HEK293 (cell line): ENCODE results near the gene HHAT.

Experiments used
- CTCF ChIA-PET: fragments of 350-600 bp; formaldehyde crosslinking; extraction: SDS; loops from one replicate; lab custom pipeline; 2021; ENCODE audit warnings: antibody characterized with exemption; lab: Yijun Ruan, JAX
- POLR2A ChIA-PET: fragments of 300-600 bp; formaldehyde crosslinking; extraction: SDS; loops from one replicate; lab custom pipeline; 2020; ENCODE audit warnings: antibody characterized with exemption, inconsistent platforms; lab: Yijun Ruan, JAX
- H3K27ac ChIP-seq: fragments of 200-500 bp; sonication (Bioruptor generic); 2 replicates; pipeline ENCODE4 v1.5.1; 2014; ENCODE audit warnings: low read depth, low read length, control low read depth, inconsistent platforms; ENCODE audit errors: extremely low read depth
- H3K36me3 ChIP-seq, 2 experiments: fragments of 200-500 bp in 1 of 2; sonication (Bioruptor generic) in 1 of 2; 1 replicate in 1 of 2; 2 replicates in 1 of 2; pipeline ENCODE4 v1.5.1; 2014 to 2017; ENCODE audit warnings: inconsistent platforms in 2 of 2, low read length in 2 of 2; ENCODE audit not compliant: control insufficient read depth in 2 of 2, insufficient read depth in 1 of 2
- H3K4me1 ChIP-seq: fragments of 200-500 bp; sonication (Bioruptor generic); 2 replicates; pipeline ENCODE4 v1.5.1; 2014; ENCODE audit warnings: mild to moderate bottlenecking, low read length, inconsistent platforms; ENCODE audit not compliant: control insufficient read depth, insufficient read depth
- H3K4me3 ChIP-seq: 2 replicates; pipeline ENCODE4 v1.5.1; 2011; ENCODE audit warnings: low read depth, mild to moderate bottlenecking, control low read depth, low read length, moderate library complexity
- H3K9me3 ChIP-seq: fragments of 200-500 bp; sonication (Bioruptor generic); 2 replicates; pipeline ENCODE4 v1.5.1; 2014; ENCODE audit warnings: low read depth, low read length, inconsistent platforms; ENCODE audit not compliant: control insufficient read depth, insufficient read depth
- EGR2 ChIP-seq: fragments of 450-650 bp; formaldehyde crosslinking; IDR thresholded peaks from 2 replicates; pipeline ENCODE4 v1.5.1; 2016; ENCODE audit warnings: low read depth, missing biosample characterization, missing genetic modification characterization
- GLIS1 ChIP-seq: fragments of 450-650 bp; formaldehyde crosslinking; IDR thresholded peaks from 2 replicates; pipeline ENCODE4 v1.5.1; 2016; ENCODE audit warnings: missing biosample characterization, missing genetic modification characterization
- PRDM1 ChIP-seq: fragments of 450-650 bp; formaldehyde crosslinking; IDR thresholded peaks from 2 replicates; pipeline ENCODE4; 2016; ENCODE audit warnings: missing biosample characterization, missing genetic modification characterization
- YY1 ChIP-seq: fragments of 450-650 bp; formaldehyde crosslinking; IDR thresholded peaks from 2 replicates; pipeline ENCODE4 v1.5.1; 2018; ENCODE audit warnings: missing biosample characterization, missing genetic modification characterization
- ZBTB1 ChIP-seq: fragments of 450-650 bp; formaldehyde crosslinking; IDR thresholded peaks from 2 replicates; pipeline ENCODE4 v1.5.1; 2016; ENCODE audit warnings: missing biosample characterization, missing genetic modification characterization
- ZBTB17 ChIP-seq: fragments of 450-650 bp; formaldehyde crosslinking; IDR thresholded peaks from 2 replicates; pipeline ENCODE4 v1.5.1; 2016; ENCODE audit warnings: missing biosample characterization, missing genetic modification characterization
- ZFHX2 ChIP-seq: fragments of 450-650 bp; formaldehyde crosslinking; conservative IDR thresholded peaks from 2 replicates; pipeline ENCODE4 v1.5.1; 2016; ENCODE audit warnings: missing biosample characterization, missing genetic modification characterization
- ZNF140 ChIP-seq: fragments of 450-650 bp; formaldehyde crosslinking; IDR thresholded peaks from 2 replicates; pipeline ENCODE4 v1.5.1; 2016; ENCODE audit warnings: missing biosample characterization, missing genetic modification characterization
- ZNF311 ChIP-seq: fragments of 450-650 bp; formaldehyde crosslinking; IDR thresholded peaks from 2 replicates; pipeline ENCODE4 v1.5.1; 2017; ENCODE audit warnings: missing biosample characterization, missing genetic modification characterization, borderline replicate concordance
- ZNF433 ChIP-seq: fragments of 450-650 bp; formaldehyde crosslinking; IDR thresholded peaks from 2 replicates; pipeline ENCODE4 v1.5.1; 2016; ENCODE audit warnings: missing biosample characterization, missing genetic modification characterization, low read depth
- ZNF48 ChIP-seq: fragments of 450-650 bp; formaldehyde crosslinking; IDR thresholded peaks from 2 replicates; pipeline ENCODE4 v1.5.1; 2016; ENCODE audit warnings: missing biosample characterization, missing genetic modification characterization
- ZNF501 ChIP-seq: fragments of 450-650 bp; formaldehyde crosslinking; IDR thresholded peaks from 2 replicates; pipeline ENCODE4 v1.5.1; 2016; ENCODE audit warnings: missing biosample characterization, missing genetic modification characterization
- ZNF530 ChIP-seq: fragments of 450-650 bp; formaldehyde crosslinking; IDR thresholded peaks from 2 replicates; pipeline ENCODE4 v1.5.1; 2016; ENCODE audit warnings: low read depth, missing biosample characterization, missing genetic modification characterization
- ZNF585B ChIP-seq: fragments of 450-650 bp; formaldehyde crosslinking; IDR thresholded peaks from 2 replicates; pipeline ENCODE4 v1.5.1; 2016; ENCODE audit warnings: missing biosample characterization, missing genetic modification characterization
- ZNF596 ChIP-seq: fragments of 450-650 bp; IDR thresholded peaks from 2 replicates; pipeline ENCODE4 v1.5.0; 2018; ENCODE audit warnings: missing biosample characterization, mild to moderate bottlenecking, missing genetic modification characterization, moderate library complexity
- ZNF610 ChIP-seq: fragments of 450-650 bp; formaldehyde crosslinking; IDR thresholded peaks from 2 replicates; pipeline ENCODE4 v1.5.1; 2016; ENCODE audit warnings: missing biosample characterization, missing genetic modification characterization, borderline replicate concordance
- ZNF658 ChIP-seq: fragments of 450-650 bp; formaldehyde crosslinking; IDR thresholded peaks from 2 replicates; pipeline ENCODE4; 2016; ENCODE audit warnings: missing biosample characterization, missing genetic modification characterization
- ZNF785 ChIP-seq: fragments of 450-650 bp; formaldehyde crosslinking; IDR thresholded peaks from 2 replicates; pipeline ENCODE4 v1.5.1; 2016; ENCODE audit warnings: missing biosample characterization, missing genetic modification characterization
- ZSCAN5A ChIP-seq: fragments of 450-650 bp; formaldehyde crosslinking; IDR thresholded peaks from 2 replicates; pipeline ENCODE4 v1.5.1; 2016; ENCODE audit warnings: missing biosample characterization, missing genetic modification characterization
- TF ChIP-seq, protein P1 (sequence below): fragments of 450-650 bp; formaldehyde crosslinking; IDR thresholded peaks from 2 replicates; pipeline ENCODE4 v1.5.1; 2016; ENCODE audit warnings: missing biosample characterization, missing genetic modification characterization
- TF ChIP-seq, protein P2 (sequence below): fragments of 450-650 bp; formaldehyde crosslinking; IDR thresholded peaks from 2 replicates; pipeline ENCODE4 v1.5.1; 2017; ENCODE audit warnings: missing biosample characterization, mild to moderate bottlenecking, missing genetic modification characterization, moderate library complexity
- TF ChIP-seq, protein P3 (sequence below): fragments of 450-650 bp; formaldehyde crosslinking; IDR thresholded peaks from 2 replicates; pipeline ENCODE4; 2016; ENCODE audit warnings: missing biosample characterization, missing genetic modification characterization

Gene HHAT

DNA sequence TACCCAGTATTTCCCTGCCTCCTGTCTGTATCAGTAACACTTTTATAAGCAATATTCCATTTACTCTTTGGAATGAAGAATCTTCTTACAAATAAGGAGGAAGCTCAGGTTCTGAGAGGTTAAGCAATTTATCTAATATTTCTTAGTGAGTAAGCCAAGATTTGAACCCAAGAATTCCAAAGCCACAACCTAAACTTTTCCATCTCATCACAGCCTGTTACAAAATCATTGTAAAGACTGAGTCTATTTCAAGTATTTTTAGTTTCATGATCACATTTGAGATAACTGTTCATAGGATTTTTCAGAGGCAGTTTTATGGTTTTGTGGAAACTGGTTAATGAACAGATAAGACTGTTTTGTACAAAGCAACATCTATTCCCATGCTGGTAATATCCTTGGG is 29.8 kb upstream of the HHAT start:
- TF ChIP-seq ZNF785 (tag by site-specific recombination) (no peak), ZNF48 (tag by site-specific recombination) (no peak), ZNF501 (no peak), ZNF530 (tag by site-specific recombination) (no peak), GLIS1 (tag by site-specific recombination) (no peak)
- TF ChIP-seq, protein P1, sequence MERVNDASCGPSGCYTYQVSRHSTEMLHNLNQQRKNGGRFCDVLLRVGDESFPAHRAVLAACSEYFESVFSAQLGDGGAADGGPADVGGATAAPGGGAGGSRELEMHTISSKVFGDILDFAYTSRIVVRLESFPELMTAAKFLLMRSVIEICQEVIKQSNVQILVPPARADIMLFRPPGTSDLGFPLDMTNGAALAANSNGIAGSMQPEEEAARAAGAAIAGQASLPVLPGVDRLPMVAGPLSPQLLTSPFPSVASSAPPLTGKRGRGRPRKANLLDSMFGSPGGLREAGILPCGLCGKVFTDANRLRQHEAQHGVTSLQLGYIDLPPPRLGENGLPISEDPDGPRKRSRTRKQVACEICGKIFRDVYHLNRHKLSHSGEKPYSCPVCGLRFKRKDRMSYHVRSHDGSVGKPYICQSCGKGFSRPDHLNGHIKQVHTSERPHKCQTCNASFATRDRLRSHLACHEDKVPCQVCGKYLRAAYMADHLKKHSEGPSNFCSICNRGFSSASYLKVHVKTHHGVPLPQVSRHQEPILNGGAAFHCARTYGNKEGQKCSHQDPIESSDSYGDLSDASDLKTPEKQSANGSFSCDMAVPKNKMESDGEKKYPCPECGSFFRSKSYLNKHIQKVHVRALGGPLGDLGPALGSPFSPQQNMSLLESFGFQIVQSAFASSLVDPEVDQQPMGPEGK (tag by site-specific recombination), result no peak
- TF ChIP-seq, all 188 proteins: peak for 0
- ChIA-PET CTCF (interaction anchor here (0.5 to 1.4 kb wide), 4 partner anchors 10 to 374 kb away, joined by 3 read pairs; no protein-coding TSS in a partner anchor), POLR2A (no interaction called here)
- Histone ChIP-seq H3K4me1 (peaks cover 10% of the 10 kb centered on the region; the same call in 1 of the 2 replicates), H3K4me3 (no peak overlapping the region), H3K9me3 (no peaks in the 10 kb centered on the region), H3K36me3 (no peaks in the 10 kb centered on the region), H3K27ac (no peak overlapping the region)

DNA sequence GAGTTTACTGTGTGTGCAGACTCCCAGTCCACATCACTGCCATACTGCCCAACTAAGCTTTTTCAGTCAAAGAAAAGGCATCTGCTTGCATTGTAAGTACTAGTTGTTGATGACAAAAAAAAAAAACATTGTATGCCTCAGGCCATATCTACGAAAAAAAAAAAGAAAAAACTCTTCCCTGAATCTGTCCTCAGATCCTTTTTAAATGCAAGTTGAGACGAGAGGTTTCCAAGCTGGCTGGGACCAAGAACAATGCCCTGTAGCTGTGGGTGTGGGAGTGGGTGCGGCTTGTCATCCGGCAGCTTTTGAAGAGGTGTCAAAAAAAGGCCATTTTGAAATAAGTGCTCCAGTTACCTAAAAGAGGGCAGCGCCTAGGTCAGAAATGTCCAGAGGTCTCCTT is 29.2 kb upstream of the HHAT start:
- Histone ChIP-seq H3K9me3 (no peaks in the 10 kb centered on the region), H3K4me3 (no peak overlapping the region)
- CTCF ChIA-PET, result interaction anchor here (0.6 to 1.1 kb wide), 4 partner anchors 9 to 285 kb away, joined by 3 to 6 read pairs (median 3); no protein-coding TSS in a partner anchor
- POLR2A ChIA-PET, result no interaction called here
- TF ChIP-seq ZSCAN5A (no peak), ZNF311 (tag by site-specific recombination) (no peak), EGR2 (tag by site-specific recombination) (peak; percentile 31; the same call in 1 of the 2 replicates), ZNF610 (no peak), ZBTB1 (tag by site-specific recombination) (no peak), ZFHX2 (tag by site-specific recombination) (peak; percentile 48), ZNF596 (no peak)
- TF ChIP-seq, all 188 proteins: peak for 2
- Histone ChIP-seq H3K27ac (no peak overlapping the region), H3K4me1 (peaks cover 10% of the 10 kb centered on the region; the same call in 1 of the 2 replicates), H3K36me3 (no peaks in the 10 kb centered on the region)

- H3K4me1 ChIP-seq, result peaks cover 6% of the 10 kb centered on the region; the same call in 1 of the 2 replicates
- POLR2A ChIA-PET, result interaction anchor here (0.5 to 1.5 kb wide), 4 partner anchors 9 to 77 kb away, joined by 3 to 5 read pairs (median 3); partner anchors contain the start of gene SERTAD4
- H3K9me3 ChIP-seq, result no peaks in the 10 kb centered on the region
- TF ChIP-seq YY1 (tag by site-specific recombination), result no peak
- no peak for TF ChIP-seq PRDM1 (tag by site-specific recombination)
- TF ChIP-seq, protein P2, sequence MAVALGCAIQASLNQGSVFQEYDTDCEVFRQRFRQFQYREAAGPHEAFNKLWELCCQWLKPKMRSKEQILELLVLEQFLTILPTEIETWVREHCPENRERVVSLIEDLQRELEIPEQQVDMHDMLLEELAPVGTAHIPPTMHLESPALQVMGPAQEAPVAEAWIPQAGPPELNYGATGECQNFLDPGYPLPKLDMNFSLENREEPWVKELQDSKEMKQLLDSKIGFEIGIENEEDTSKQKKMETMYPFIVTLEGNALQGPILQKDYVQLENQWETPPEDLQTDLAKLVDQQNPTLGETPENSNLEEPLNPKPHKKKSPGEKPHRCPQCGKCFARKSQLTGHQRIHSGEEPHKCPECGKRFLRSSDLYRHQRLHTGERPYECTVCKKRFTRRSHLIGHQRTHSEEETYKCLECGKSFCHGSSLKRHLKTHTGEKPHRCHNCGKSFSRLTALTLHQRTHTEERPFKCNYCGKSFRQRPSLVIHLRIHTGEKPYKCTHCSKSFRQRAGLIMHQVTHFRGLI (tag by site-specific recombination), result no peak
- TF ChIP-seq ZNF658 (tag by site-specific recombination), result no peak
- no peak for TF ChIP-seq ZBTB17
- no peak for TF ChIP-seq ZNF585B (tag by site-specific recombination)
- no peak for TF ChIP-seq ZNF140 (tag by site-specific recombination)
- TF ChIP-seq ZNF433, result no peak
- TF ChIP-seq ZNF596, result no peak
- TF ChIP-seq, protein P3, sequence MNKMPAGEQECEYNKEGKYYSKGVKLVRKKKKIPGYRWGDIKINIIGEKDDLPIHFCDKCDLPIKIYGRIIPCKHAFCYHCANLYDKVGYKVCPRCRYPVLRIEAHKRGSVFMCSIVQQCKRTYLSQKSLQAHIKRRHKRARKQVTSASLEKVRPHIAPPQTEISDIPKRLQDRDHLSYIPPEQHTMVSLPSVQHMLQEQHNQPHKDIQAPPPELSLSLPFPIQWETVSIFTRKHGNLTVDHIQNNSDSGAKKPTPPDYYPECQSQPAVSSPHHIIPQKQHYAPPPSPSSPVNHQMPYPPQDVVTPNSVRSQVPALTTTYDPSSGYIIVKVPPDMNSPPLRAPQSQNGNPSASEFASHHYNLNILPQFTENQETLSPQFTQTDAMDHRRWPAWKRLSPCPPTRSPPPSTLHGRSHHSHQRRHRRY (tag by site-specific recombination), result no peak
- H3K4me3 ChIP-seq, result no peak overlapping the region
- CTCF ChIA-PET, result interaction anchor here (0.9 to 1.9 kb wide), 3 partner anchors 10 to 157 kb away, joined by 3 to 8 read pairs (median 5); no protein-coding TSS in a partner anchor
- no peaks in the 10 kb centered on the region for H3K36me3 ChIP-seq
- no peak overlapping the region for H3K27ac ChIP-seq
These were observed 27.6 kb upstream of the HHAT start for GRCh38 chr1:210300923-210301614.
